Ammon's horn (tissue), 1 donor: ENCODE data around the gene MPV17L.
"Not testable (repeated sequence)": the region's sequence is repeated elsewhere in the genome, so short reads cannot be mapped to it uniquely, and the experiment has no call there.

Experiments
- DNase-seq: peaks from one replicate; pipeline ENCODE4 v3.0.0-alpha.2; 2016; ENCODE audit warnings: low spot score

The MPV17L gene

GRCh38 chr16:15452246-15452855 is 56.8 kb downstream of the MPV17L start:
- no peak for DNase-seq

- not testable (repeated sequence) for DNase-seq
These were observed 57.7 kb downstream of the MPV17L start for GRCh38 chr16:15453296-15453695.

GRCh38 chr16:15454933-15455332 is 59.4 kb downstream of the MPV17L start:
- not testable (repeated sequence) for DNase-seq

DNA sequence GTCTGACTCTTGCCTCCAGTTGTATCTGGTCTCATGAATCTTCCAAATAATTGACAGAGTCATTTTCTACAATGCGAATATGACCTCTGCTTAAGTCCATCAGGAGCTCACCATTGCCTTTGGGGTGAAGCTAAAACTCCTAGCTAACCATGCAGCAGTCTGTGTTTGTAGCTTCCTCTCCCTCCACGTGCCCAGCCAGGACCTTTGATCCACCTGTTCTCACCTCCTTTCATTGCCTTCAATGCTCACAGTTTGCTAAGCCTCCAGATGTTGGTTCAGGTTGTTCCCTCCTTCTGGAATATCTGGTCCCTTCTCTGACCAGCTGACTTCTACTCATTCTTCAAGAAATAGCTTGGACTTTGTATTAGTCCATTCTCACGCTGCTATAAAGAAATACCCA is 61.8 kb downstream of the MPV17L start:
- no peak for DNase-seq

- no peak for DNase-seq
These were observed 62.4 kb downstream of the MPV17L start for GRCh38 chr16:15457958-15458357.

DNA sequence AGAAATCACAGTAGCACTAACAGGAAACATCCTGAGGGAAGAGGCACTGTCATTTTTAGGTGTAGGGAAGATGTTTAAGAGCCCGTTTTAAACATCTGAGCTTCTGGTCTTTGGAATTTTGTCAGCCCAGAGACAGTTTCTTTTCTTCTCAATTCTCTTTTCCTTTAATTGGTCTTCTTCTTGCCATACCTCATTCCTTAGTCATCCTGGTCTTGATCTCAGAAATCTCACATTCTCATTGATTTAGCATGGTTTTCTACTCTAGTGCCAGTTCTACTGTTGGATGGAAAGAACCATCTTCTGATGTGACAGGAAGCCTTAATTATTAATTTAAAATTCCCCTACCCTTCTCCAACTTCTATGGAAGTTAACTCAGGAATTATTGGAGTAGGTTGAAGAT is 64.2 kb downstream of the MPV17L start:
- DNase-seq, result no peak

GRCh38 chr16:15460601-15461000 is 65.0 kb downstream of the MPV17L start:
- DNase-seq, result no peak

- no peak for DNase-seq
These were observed 65.8 kb downstream of the MPV17L start for GRCh38 chr16:15461376-15461775.
